GM23338 (cell line): ENCODE results near the gene SLC4A4. TPM values are rescaled to one million over a fixed set of nuclear protein-coding genes. Genes with fewer than 3 reads are reported as not detected.

Experiments
- ATAC-seq: fragments of 200-7000 bp; cut with Tn5 transposase; 3 replicates; pipeline ENCODE4 v1.9.1; 2020
- DNase-seq: peaks from one replicate; pipeline ENCODE4 v3.0.0-alpha.2; 2015; ENCODE audit warnings: low spot score
- H2AFZ ChIP-seq: fragments of 200-600 bp; sonication (generic); 2 replicates; pipeline ENCODE4 v1.8.0; 2016; ENCODE audit warnings: antibody characterized with exemption, mild to moderate bottlenecking, moderate library complexity
- H3F3A ChIP-seq: fragments of 200-600 bp; sonication (generic); replicated peaks from 2 replicates; pipeline ENCODE4 v1.8.0; 2017; ENCODE audit warnings: antibody characterized with exemption, mixed run types, low read depth
- H3K27ac ChIP-seq: fragments of 200-600 bp; sonication (generic); 2 replicates; pipeline ENCODE4 v1.6.1; 2016; ENCODE audit warnings: low read depth
- H3K27me3 ChIP-seq: fragments of 200-600 bp; sonication (generic); 2 replicates; pipeline ENCODE4 v1.8.0; 2016; ENCODE audit warnings: mild to moderate bottlenecking, mixed run types, moderate library complexity; ENCODE audit not compliant: insufficient read depth
- H3K36me3 ChIP-seq: fragments of 200-600 bp; sonication (generic); 2 replicates; pipeline ENCODE4 v1.8.0; 2016; ENCODE audit warnings: mild to moderate bottlenecking; ENCODE audit not compliant: insufficient read depth
- H3K4me1 ChIP-seq: fragments of 200-600 bp; sonication (generic); 2 replicates; pipeline ENCODE4 v1.8.0; 2016; ENCODE audit warnings: mild to moderate bottlenecking, moderate library complexity; ENCODE audit not compliant: insufficient read depth
- H3K4me2 ChIP-seq: fragments of 200-600 bp; sonication (generic); 2 replicates; pipeline ENCODE4 v1.7.1; 2017; ENCODE audit warnings: mixed run types
- H3K4me3 ChIP-seq: fragments of 200-600 bp; sonication (generic); 2 replicates; pipeline ENCODE4 v1.6.1; 2016; ENCODE audit warnings: mixed run types
- H3K79me2 ChIP-seq: fragments of 200-600 bp; sonication (generic); replicated peaks from 2 replicates; pipeline ENCODE4 v1.8.0; 2017; ENCODE audit warnings: mild to moderate bottlenecking; ENCODE audit not compliant: insufficient read depth
- H3K9me2 ChIP-seq: fragments of 200-600 bp; sonication (generic); 2 replicates; pipeline ENCODE4 v1.8.0; 2017; ENCODE audit not compliant: insufficient read depth
- H4K20me1 ChIP-seq: fragments of 200-600 bp; sonication (generic); replicated peaks from 2 replicates; pipeline ENCODE4 v1.8.0; 2017; ENCODE audit warnings: mild to moderate bottlenecking; ENCODE audit not compliant: insufficient read depth
- H3K27ac Mint-ChIP-seq: 2 replicates; pipeline ENCODE4 v1.8.0; 2020; ENCODE audit warnings: inconsistent platforms, mild to moderate bottlenecking, moderate library complexity, mixed read lengths
- H3K27me3 Mint-ChIP-seq: 3 replicates; pipeline ENCODE4 v1.8.0; 2022; ENCODE audit warnings: low read depth, mild to moderate bottlenecking, moderate library complexity, mixed read lengths, inconsistent platforms; ENCODE audit not compliant: insufficient read depth, poor library complexity
- H3K36me3 Mint-ChIP-seq: 3 replicates; pipeline ENCODE4 v1.8.0; 2021; ENCODE audit warnings: low read depth, mild to moderate bottlenecking, inconsistent platforms, moderate library complexity, mixed read lengths
- H3K4me1 Mint-ChIP-seq: 3 replicates; pipeline ENCODE4 v1.8.0; 2020; ENCODE audit warnings: mild to moderate bottlenecking, inconsistent platforms, mixed read lengths
- H3K4me3 Mint-ChIP-seq: 3 replicates; pipeline ENCODE4 v1.8.0; 2021; ENCODE audit warnings: moderate library complexity, mild to moderate bottlenecking, inconsistent platforms, mixed read lengths
- H3K9me3 Mint-ChIP-seq: 3 replicates; pipeline ENCODE4 v1.8.0; 2020; ENCODE audit warnings: moderate library complexity, mild to moderate bottlenecking, inconsistent platforms, mixed read lengths
- CTCF ChIP-seq, 2 experiments: fragments of 200-600 bp in 1 of 2; sonication (generic) in 1 of 2; conservative IDR thresholded peaks; 2 replicates each; pipeline versions ENCODE4 v1.5.1 to v1.6.1; 2016 to 2017; ENCODE audit warnings: antibody characterized with exemption in 2 of 2, low read depth in 2 of 2, mild to moderate bottlenecking in 2 of 2, moderate library complexity in 1 of 2
- EZH2 ChIP-seq: fragments of 200-600 bp; sonication (generic); IDR thresholded peaks from one replicate; pipeline ENCODE4 v1.8.0; 2017; ENCODE audit warnings: antibody characterized with exemption, mild to moderate bottlenecking, low read depth; ENCODE audit not compliant: unreplicated experiment
- EZH2phosphoT487 ChIP-seq: fragments of 200-600 bp; sonication (generic); IDR thresholded peaks from one replicate; pipeline ENCODE4 v1.8.1; 2018; ENCODE audit warnings: antibody characterized with exemption; ENCODE audit not compliant: unreplicated experiment
- JUNB ChIP-seq: IDR thresholded peaks from one replicate; pipeline ENCODE4 v1.6.1; 2016; ENCODE audit warnings: antibody characterized with exemption; ENCODE audit not compliant: unreplicated experiment
- NANOG ChIP-seq: IDR thresholded peaks from 2 replicates; pipeline ENCODE4 v1.6.1; 2016; ENCODE audit warnings: antibody characterized with exemption, borderline replicate concordance
- REST ChIP-seq: IDR thresholded peaks from one replicate; pipeline ENCODE4 v1.6.1; 2018; ENCODE audit warnings: antibody characterized with exemption; ENCODE audit not compliant: unreplicated experiment
- STAT1 ChIP-seq: IDR thresholded peaks from one replicate; pipeline ENCODE4 v1.6.1; 2016; ENCODE audit warnings: antibody characterized with exemption; ENCODE audit not compliant: unreplicated experiment
- ZNF114 ChIP-seq: fragments of 250-450 bp; sonication (Bioruptor Pico); IDR thresholded peaks from 2 replicates; pipeline ENCODE4 v1.5.0; 2020; ENCODE audit warnings: mild to moderate bottlenecking, moderate library complexity
- ZNF331 ChIP-seq: fragments of 250-450 bp; sonication (Bioruptor Pico); IDR thresholded peaks from 2 replicates; pipeline ENCODE4 v1.5.0; 2020; ENCODE audit warnings: low read depth, mild to moderate bottlenecking, moderate library complexity
- polyA plus RNA-seq: library from polyadenylated mRNA; unstranded; fragments of >200 nt; fragmentation: Nextera tagmentation; extraction: Ambion mirVana; gene quantifications from 2 replicates; pipeline ENCODE4 v1.2.1, GENCODE V29; 2016
- total RNA-seq: library from RNA; depleted of rRNA; stranded (reverse); fragments of >200 nt; shearing (Covaris generic); gene quantifications from 2 replicates; pipeline ENCODE4 v1.2.3, GENCODE V29; 2014
- TF ChIP-seq, protein P1 (sequence below): fragments of 250-450 bp; sonication (Bioruptor Pico); IDR thresholded peaks from 2 replicates; pipeline ENCODE4 v1.5.0; 2020; ENCODE audit warnings: mild to moderate bottlenecking, moderate library complexity

SLC4A4 gene
- total and polyA plus RNA-seq, 2 experiments from 2014 or later, result 1.0 to 1.5 TPM

GRCh38 chr4:71524756-71525155 is 185.9 kb downstream of the SLC4A4 start:
- Histone ChIP-seq H3F3A (no peaks in the 10 kb centered on the region), H3K4me1 (peaks cover 4% of the 10 kb centered on the region), H3K4me3 (no peak overlapping the region), H3K9me2 (no peaks in the 10 kb centered on the region), H2AFZ (no peak overlapping the region), H3K79me2 (no peaks in the 10 kb centered on the region), H3K27me3 (no peaks in the 10 kb centered on the region), H3K27ac (no peak overlapping the region), H3K4me2 (no peak overlapping the region), H4K20me1 (no peaks in the 10 kb centered on the region), H3K36me3 (no peaks in the 10 kb centered on the region)
- Mint-ChIP-seq H3K36me3 (no peaks in the 10 kb centered on the region), H3K9me3 (no peaks in the 10 kb centered on the region), H3K4me1 (peaks cover 10% of the 10 kb centered on the region; the same call in 2 of the 3 replicates), H3K27me3 (no peaks in the 10 kb centered on the region), H3K27ac (no peak overlapping the region), H3K4me3 (no peak overlapping the region)
- DNase-seq (no peak), ATAC-seq (no peak)
- TF ChIP-seq, protein P1, sequence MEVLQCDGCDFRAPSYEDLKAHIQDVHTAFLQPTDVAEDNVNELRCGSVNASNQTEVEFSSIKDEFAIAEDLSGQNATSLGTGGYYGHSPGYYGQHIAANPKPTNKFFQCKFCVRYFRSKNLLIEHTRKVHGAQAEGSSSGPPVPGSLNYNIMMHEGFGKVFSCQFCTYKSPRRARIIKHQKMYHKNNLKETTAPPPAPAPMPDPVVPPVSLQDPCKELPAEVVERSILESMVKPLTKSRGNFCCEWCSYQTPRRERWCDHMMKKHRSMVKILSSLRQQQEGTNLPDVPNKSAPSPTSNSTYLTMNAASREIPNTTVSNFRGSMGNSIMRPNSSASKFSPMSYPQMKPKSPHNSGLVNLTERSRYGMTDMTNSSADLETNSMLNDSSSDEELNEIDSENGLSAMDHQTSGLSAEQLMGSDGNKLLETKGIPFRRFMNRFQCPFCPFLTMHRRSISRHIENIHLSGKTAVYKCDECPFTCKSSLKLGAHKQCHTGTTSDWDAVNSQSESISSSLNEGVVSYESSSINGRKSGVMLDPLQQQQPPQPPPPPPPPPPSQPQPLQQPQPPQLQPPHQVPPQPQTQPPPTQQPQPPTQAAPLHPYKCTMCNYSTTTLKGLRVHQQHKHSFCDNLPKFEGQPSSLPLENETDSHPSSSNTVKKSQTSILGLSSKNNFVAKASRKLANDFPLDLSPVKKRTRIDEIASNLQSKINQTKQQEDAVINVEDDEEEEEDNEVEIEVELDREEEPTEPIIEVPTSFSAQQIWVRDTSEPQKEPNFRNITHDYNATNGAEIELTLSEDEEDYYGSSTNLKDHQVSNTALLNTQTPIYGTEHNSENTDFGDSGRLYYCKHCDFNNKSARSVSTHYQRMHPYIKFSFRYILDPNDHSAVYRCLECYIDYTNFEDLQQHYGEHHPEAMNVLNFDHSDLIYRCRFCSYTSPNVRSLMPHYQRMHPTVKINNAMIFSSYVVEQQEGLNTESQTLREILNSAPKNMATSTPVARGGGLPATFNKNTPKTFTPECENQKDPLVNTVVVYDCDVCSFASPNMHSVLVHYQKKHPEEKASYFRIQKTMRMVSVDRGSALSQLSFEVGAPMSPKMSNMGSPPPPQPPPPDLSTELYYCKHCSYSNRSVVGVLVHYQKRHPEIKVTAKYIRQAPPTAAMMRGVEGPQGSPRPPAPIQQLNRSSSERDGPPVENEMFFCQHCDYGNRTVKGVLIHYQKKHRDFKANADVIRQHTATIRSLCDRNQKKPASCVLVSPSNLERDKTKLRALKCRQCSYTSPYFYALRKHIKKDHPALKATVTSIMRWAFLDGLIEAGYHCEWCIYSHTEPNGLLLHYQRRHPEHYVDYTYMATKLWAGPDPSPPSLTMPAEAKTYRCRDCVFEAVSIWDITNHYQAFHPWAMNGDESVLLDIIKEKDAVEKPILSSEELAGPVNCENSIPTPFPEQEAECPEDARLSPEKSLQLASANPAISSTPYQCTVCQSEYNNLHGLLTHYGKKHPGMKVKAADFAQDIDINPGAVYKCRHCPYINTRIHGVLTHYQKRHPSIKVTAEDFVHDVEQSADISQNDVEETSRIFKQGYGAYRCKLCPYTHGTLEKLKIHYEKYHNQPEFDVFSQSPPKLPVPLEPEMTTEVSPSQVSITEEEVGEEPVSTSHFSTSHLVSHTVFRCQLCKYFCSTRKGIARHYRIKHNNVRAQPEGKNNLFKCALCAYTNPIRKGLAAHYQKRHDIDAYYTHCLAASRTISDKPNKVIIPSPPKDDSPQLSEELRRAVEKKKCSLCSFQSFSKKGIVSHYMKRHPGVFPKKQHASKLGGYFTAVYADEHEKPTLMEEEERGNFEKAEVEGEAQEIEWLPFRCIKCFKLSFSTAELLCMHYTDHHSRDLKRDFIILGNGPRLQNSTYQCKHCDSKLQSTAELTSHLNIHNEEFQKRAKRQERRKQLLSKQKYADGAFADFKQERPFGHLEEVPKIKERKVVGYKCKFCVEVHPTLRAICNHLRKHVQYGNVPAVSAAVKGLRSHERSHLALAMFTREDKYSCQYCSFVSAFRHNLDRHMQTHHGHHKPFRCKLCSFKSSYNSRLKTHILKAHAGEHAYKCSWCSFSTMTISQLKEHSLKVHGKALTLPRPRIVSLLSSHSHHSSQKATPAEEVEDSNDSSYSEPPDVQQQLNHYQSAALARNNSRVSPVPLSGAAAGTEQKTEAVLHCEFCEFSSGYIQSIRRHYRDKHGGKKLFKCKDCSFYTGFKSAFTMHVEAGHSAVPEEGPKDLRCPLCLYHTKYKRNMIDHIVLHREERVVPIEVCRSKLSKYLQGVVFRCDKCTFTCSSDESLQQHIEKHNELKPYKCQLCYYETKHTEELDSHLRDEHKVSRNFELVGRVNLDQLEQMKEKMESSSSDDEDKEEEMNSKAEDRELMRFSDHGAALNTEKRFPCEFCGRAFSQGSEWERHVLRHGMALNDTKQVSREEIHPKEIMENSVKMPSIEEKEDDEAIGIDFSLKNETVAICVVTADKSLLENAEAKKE, result no peak
- TF ChIP-seq CTCF (conservative IDR thresholded peaks at IDR 0.05; ENCODE audit: low read depth in 2 of 2) (no peak), EZH2 (no peak), STAT1 (no peak), ZNF114 (CRISPR knock-in tag) (no peak), EZH2phosphoT487 (no peak), REST (no peak), JUNB (no peak), NANOG (no peak), ZNF331 (no peak)
